Thyroid gland (tissue), 4 donors: ENCODE data around the gene ELMO1. TPM values are rescaled to one million over a fixed set of nuclear protein-coding genes. Genes with fewer than 3 reads are reported as not detected.
A peak's percentile ranks its signal among the peaks of the same experiment; 100 is the strongest.

ENCODE experiments used
- DNase-seq, 2 donors: peaks; one replicate each; pipeline ENCODE4 v3.0.0-alpha.2; 2019
- H3K27ac ChIP-seq, 3 donors: fragments of 200-600 bp; sonication (generic); 1 replicate in 2 of 3; 2 replicates in 1 of 3; pipeline ENCODE4 v1.5.1; 2016 to 2019; ENCODE audit warnings: mild to moderate bottlenecking in 1 of 3, moderate library complexity in 1 of 3
- H3K27me3 ChIP-seq: fragments of 200-600 bp; sonication (generic); one replicate; pipeline ENCODE4 v1.5.1; 2019
- H3K36me3 ChIP-seq, 2 donors: fragments of 200-600 bp; sonication (generic); one replicate each; pipeline ENCODE4 v1.5.1; 2016 to 2019
- H3K4me1 ChIP-seq, 2 donors: fragments of 200-600 bp; sonication (generic); one replicate each; pipeline ENCODE4 v1.5.1; 2017 to 2019
- H3K4me3 ChIP-seq, 3 donors: fragments of 200-600 bp; sonication (generic); replicated peaks in 1 of 3; 1 replicate in 2 of 3; 2 replicates in 1 of 3; pipeline ENCODE4 v1.5.1; 2016; ENCODE audit warnings: mild to moderate bottlenecking in 1 of 3
- H3K9me3 ChIP-seq: fragments of 200-600 bp; sonication (generic); one replicate; pipeline ENCODE4 v1.5.1; 2017
- CTCF ChIP-seq, 6 experiments: fragments of 200-600 bp in 3 of 6; fragments of 450-650 bp in 3 of 6; sonication (generic) in 3 of 6; IDR thresholded peaks; one replicate each; pipeline ENCODE4 v1.5.1; 2016 to 2019; ENCODE audit warnings: antibody characterized with exemption in 6 of 6, mild to moderate bottlenecking in 2 of 6, inconsistent platforms in 1 of 6, moderate library complexity in 1 of 6
- POLR2A ChIP-seq, 2 donors: fragments of 450-650 bp; IDR thresholded peaks; one replicate each; pipeline ENCODE4 v1.6.1; 2017; ENCODE audit warnings: antibody characterized with exemption in 2 of 2, mild to moderate bottlenecking in 2 of 2, moderate library complexity in 1 of 2
- WGBS, 2 donors: methylation state at CpG; one replicate each; pipeline ENCODE4 v1.1.5; 2017; 5-methylcytosine and 5-hydroxymethylcytosine counted together
- intact Hi-C: fragments of 100-400 bp; cut with DNase I; formaldehyde crosslinking; loops from one replicate; pipeline ENCODE4 v1.15.1; 2023
- total RNA-seq, 4 donors: library from RNA; depleted of rRNA; stranded (reverse); fragments of >200 nt; gene quantifications; one replicate each; pipeline ENCODE4 v1.2.3, GENCODE V29; 2016

ELMO1 gene
- total RNA-seq, 4 donors from 2014 or later, result 168 to 423 (median 312) TPM

GRCh38 chr7:37395618-37396259 lies 52.9 kb downstream of the ELMO1 start:
- H3K27ac ChIP-seq, result no peak overlapping the region
- H3K4me1 ChIP-seq, result peaks cover 21 to 62% of the 10 kb centered on the region in 2 donors
- no peak overlapping the region for H3K4me3 ChIP-seq
- WGBS, 2 donors, result 87 to 95% methylated on average over 1 of the region's 1 CpG
- intact Hi-C loops, result no loop called here
- no peak for DNase-seq
- H3K36me3 ChIP-seq, result no peaks in the 10 kb centered on the region
- no peaks in the 10 kb centered on the region for H3K27me3 ChIP-seq
- H3K9me3 ChIP-seq, result no peaks in the 10 kb centered on the region
- TF ChIP-seq POLR2A (IDR thresholded peaks at IDR 0.05) (no peak), CTCF (IDR thresholded peaks at IDR 0.05) (no peak)

- Histone ChIP-seq H3K27me3 (no peaks in the 10 kb centered on the region), H3K4me1 (peaks cover 33 to 70% of the 10 kb centered on the region in 2 donors)
- WGBS, 2 donors, result 85 to 88% methylated on average over 2 of the region's 2 CpGs
Observed at GRCh38 chr7:37394158-37394557, 54.5 kb downstream of the ELMO1 start.

GRCh38 chr7:37393476-37393875 lies 55.2 kb downstream of the ELMO1 start:
- no peaks in the 10 kb centered on the region for H3K36me3 ChIP-seq
- H3K27me3 ChIP-seq, result no peaks in the 10 kb centered on the region
- H3K4me1 ChIP-seq, result peaks cover 35 to 70% of the 10 kb centered on the region in 2 donors
- no peak overlapping the region for H3K4me3 ChIP-seq
- no peak overlapping the region for H3K27ac ChIP-seq
- no peak for DNase-seq
- H3K9me3 ChIP-seq, result no peaks in the 10 kb centered on the region
- TF ChIP-seq CTCF (IDR thresholded peaks at IDR 0.05) (no peak), POLR2A (IDR thresholded peaks at IDR 0.05) (no peak)
- 100% methylated on average over 1 of the region's 1 CpG for WGBS, 2 donors
- intact Hi-C loops, result no loop called here

More at GRCh38 chr7:37394158-37394557, 54.5 kb downstream of the ELMO1 start:
- intact Hi-C loops, result no loop called here
- no peak for DNase-seq
- Histone ChIP-seq H3K4me3 (no peak overlapping the region), H3K36me3 (no peaks in the 10 kb centered on the region), H3K9me3 (no peaks in the 10 kb centered on the region), H3K27ac (no peak overlapping the region)
- TF ChIP-seq CTCF (IDR thresholded peaks at IDR 0.05) (no peak), POLR2A (IDR thresholded peaks at IDR 0.05) (no peak)

GRCh38 chr7:37392673-37393017 lies 56.0 kb downstream of the ELMO1 start:
- TF ChIP-seq CTCF (IDR thresholded peaks at IDR 0.05), result no peak
- TF ChIP-seq POLR2A (IDR thresholded peaks at IDR 0.05), result no peak
- WGBS, 2 donors, result 33 to 100% methylated on average over 1 of the region's 1 CpG
- intact Hi-C loops, result no loop called here
- H3K9me3 ChIP-seq, result no peaks in the 10 kb centered on the region
- H3K4me1 ChIP-seq, result peaks cover 35 to 69% of the 10 kb centered on the region in 2 donors
- no peaks in the 10 kb centered on the region for H3K36me3 ChIP-seq
- DNase-seq, result no peak
- H3K27ac ChIP-seq, result peak overlapping the region in 2 of 3 donors; percentile 29 to 32
- H3K4me3 ChIP-seq, result no peak overlapping the region
- no peaks in the 10 kb centered on the region for H3K27me3 ChIP-seq

- 59 to 61% methylated on average over 9 to 10 of the region's 10 CpGs for WGBS, 2 donors
- H3K9me3 ChIP-seq, result no peaks in the 10 kb centered on the region
- intact Hi-C loops, result no loop called here
- H3K4me1 ChIP-seq, result peaks cover 35 to 69% of the 10 kb centered on the region in 2 donors
- H3K4me3 ChIP-seq, result no peak overlapping the region
- no peak for DNase-seq
- peak overlapping the region in 2 of 3 donors; percentile 31 to 32 for H3K27ac ChIP-seq
- no peak for TF ChIP-seq POLR2A (IDR thresholded peaks at IDR 0.05)
- no peak for TF ChIP-seq CTCF (IDR thresholded peaks at IDR 0.05)
- no peaks in the 10 kb centered on the region for H3K36me3 ChIP-seq
- no peaks in the 10 kb centered on the region for H3K27me3 ChIP-seq
Observed at GRCh38 chr7:37391791-37392672, 56.6 kb downstream of the ELMO1 start.
